Neural cell (in vitro differentiated cells): ENCODE measurements around the gene SDHAF2. TPM values are rescaled to one million over a fixed set of nuclear protein-coding genes. Genes with fewer than 3 reads are reported as not detected.

Experiments
- H2AFZ ChIP-seq: fragments of 200-600, 300-800 bp; sonication (generic), shearing (Covaris generic); 2 replicates; pipeline ENCODE4 v1.6.0; 2014; ENCODE audit warnings: low read depth, mild to moderate bottlenecking, antibody characterized with exemption, low read length, moderate library complexity
- H3F3A ChIP-seq: fragments of 200-600 bp; shearing (Covaris generic); 2 replicates; pipeline ENCODE4 v1.6.1; 2016; ENCODE audit warnings: mild to moderate bottlenecking, moderate library complexity, mixed read lengths, antibody characterized with exemption, low read length; ENCODE audit not compliant: insufficient read depth, poor library complexity, severe bottlenecking
- H3K27ac ChIP-seq: fragments of 200-600, 300-800 bp; sonication (generic), shearing (Covaris generic); 2 replicates; pipeline ENCODE4 v1.5.1; 2014; ENCODE audit warnings: mild to moderate bottlenecking, low read length, moderate library complexity
- H3K27me3 ChIP-seq: fragments of 300-800, 200-600 bp; sonication (generic), shearing (Covaris generic); 2 replicates; pipeline ENCODE4 v1.6.0; 2014; ENCODE audit warnings: mild to moderate bottlenecking, low read depth, low read length, moderate library complexity; ENCODE audit not compliant: insufficient read depth
- H3K36me3 ChIP-seq: fragments of 300-800, 200-600 bp; sonication (generic), shearing (Covaris generic); 2 replicates; pipeline ENCODE4 v1.5.1; 2014; ENCODE audit warnings: mild to moderate bottlenecking, antibody characterized with exemption, low read length, moderate library complexity; ENCODE audit not compliant: insufficient read depth
- H3K4me2 ChIP-seq: fragments of 300-800, 200-600 bp; sonication (generic), shearing (Covaris generic); 2 replicates; pipeline ENCODE4 v1.6.0; 2014; ENCODE audit warnings: mild to moderate bottlenecking, low read length
- H3K4me3 ChIP-seq: fragments of 300-800, 200-600 bp; sonication (generic), shearing (Covaris generic); 2 replicates; pipeline ENCODE4 v1.5.1; 2014; ENCODE audit warnings: mild to moderate bottlenecking, low read length, moderate library complexity
- H3K79me2 ChIP-seq: fragments of 200-600 bp; shearing (Covaris generic); replicated peaks from 2 replicates; pipeline ENCODE4 v1.6.0; 2014; ENCODE audit warnings: mild to moderate bottlenecking, low read length, moderate library complexity; ENCODE audit not compliant: insufficient read depth
- H3K9ac ChIP-seq: fragments of 300-800, 200-600 bp; sonication (generic), shearing (Covaris generic); 2 replicates; pipeline ENCODE4 v1.6.1; 2016; ENCODE audit warnings: mild to moderate bottlenecking, low read length, mixed read lengths
- H3K9me2 ChIP-seq: fragments of 200-600 bp; shearing (Covaris generic); 2 replicates; pipeline ENCODE4 v1.6.1; 2016; ENCODE audit warnings: mild to moderate bottlenecking, low read length, mixed read lengths; ENCODE audit not compliant: insufficient read depth
- H3K9me3 ChIP-seq: fragments of 200-600, 300-800 bp; sonication (generic), shearing (Covaris generic); 2 replicates; pipeline ENCODE4 v1.6.1; 2016; ENCODE audit warnings: mild to moderate bottlenecking, mixed run types, low read length, moderate library complexity, mixed read lengths
- H4K20me1 ChIP-seq: fragments of 200-600 bp; shearing (Covaris generic); 2 replicates; pipeline ENCODE4 v1.6.1; 2016; ENCODE audit warnings: mild to moderate bottlenecking, mixed run types; ENCODE audit not compliant: insufficient read depth
- EP300 ChIP-seq: fragments of 450-650 bp; conservative IDR thresholded peaks from 2 replicates; pipeline ENCODE4 v1.6.1; 2014; ENCODE audit warnings: antibody characterized with exemption, mild to moderate bottlenecking, moderate library complexity; ENCODE audit not compliant: poor library complexity, severe bottlenecking
- EZH2 ChIP-seq: fragments of 200-600, 300-800 bp; shearing (Covaris generic), sonication (generic); IDR thresholded peaks from 2 replicates; pipeline ENCODE4 v1.6.1; 2014; ENCODE audit warnings: antibody characterized with exemption, low read length, borderline replicate concordance, mild to moderate bottlenecking; ENCODE audit not compliant: insufficient read depth, poor library complexity, severe bottlenecking
- MXI1 ChIP-seq: fragments of 450-650 bp; conservative IDR thresholded peaks from 2 replicates; pipeline ENCODE4 v1.6.1; 2014; ENCODE audit warnings: antibody characterized with exemption, mild to moderate bottlenecking; ENCODE audit not compliant: poor library complexity, severe bottlenecking
- POLR2AphosphoS5 ChIP-seq: IDR thresholded peaks from 2 replicates; pipeline ENCODE4 v1.6.1; 2012
- RAD21 ChIP-seq: fragments of 450-650 bp; conservative IDR thresholded peaks from 2 replicates; pipeline ENCODE4 v1.6.1; 2014; ENCODE audit warnings: antibody characterized with exemption, mild to moderate bottlenecking, moderate library complexity
- SMC3 ChIP-seq: fragments of 450-650 bp; conservative IDR thresholded peaks from 2 replicates; pipeline ENCODE4 v1.6.1; 2014; ENCODE audit warnings: antibody characterized with exemption, mild to moderate bottlenecking, moderate library complexity; ENCODE audit not compliant: poor library complexity
- TAF1 ChIP-seq: IDR thresholded peaks from 2 replicates; pipeline ENCODE4 v1.6.1; 2012; ENCODE audit warnings: low read depth
- polyA plus RNA-seq: library from polyadenylated mRNA; depleted of rRNA; stranded (reverse); fragments of >200 nt; gene quantifications from 2 replicates; pipeline ENCODE4 v1.2.3, GENCODE V29; 2014
- TF ChIP-seq, protein P1 (sequence below): IDR thresholded peaks from 2 replicates; pipeline ENCODE4 v1.6.1; 2012; ENCODE audit warnings: borderline replicate concordance
- TF ChIP-seq, protein P2 (sequence below): fragments of 450-650 bp; IDR thresholded peaks from 2 replicates; pipeline ENCODE4 v1.5.1; 2014; ENCODE audit warnings: antibody characterized with exemption, mild to moderate bottlenecking, moderate library complexity; ENCODE audit not compliant: poor library complexity, severe bottlenecking

SDHAF2 gene
- polyA plus RNA-seq, 1 donor from 2014 or later = 54.5 TPM

DNA sequence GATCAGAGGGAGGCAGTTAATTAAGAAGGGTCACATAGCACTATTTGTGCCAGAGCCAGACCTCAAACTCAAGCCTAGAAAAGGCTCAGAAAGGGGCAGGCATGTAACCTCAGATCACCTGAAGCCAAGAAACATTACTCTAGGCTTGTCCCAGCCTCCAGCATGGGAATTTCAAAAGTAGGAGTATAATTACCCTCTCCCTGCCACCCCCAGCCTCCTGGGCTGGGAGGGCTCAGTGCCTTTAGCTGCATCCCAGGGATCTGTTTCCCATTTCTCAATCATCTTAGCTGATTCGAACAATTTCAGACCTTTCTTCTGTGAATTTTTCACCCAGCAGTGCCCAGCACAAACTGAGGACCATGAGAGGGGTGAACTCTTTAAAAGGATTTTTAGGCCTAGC is 45.5 kb downstream of the SDHAF2 start:
- Histone ChIP-seq H3K27me3 (no peaks in the 10 kb centered on the region), H3K9me3 (no peaks in the 10 kb centered on the region), H3K27ac (no peak overlapping the region), H3K4me3 (no peak overlapping the region), H3K9me2 (no peaks in the 10 kb centered on the region), H3K36me3 (no peaks in the 10 kb centered on the region), H3K4me2 (no peak overlapping the region), H3K9ac (no peak overlapping the region), H3K79me2 (no peaks in the 10 kb centered on the region), H3F3A (peaks cover 1% of the 10 kb centered on the region), H2AFZ (no peak overlapping the region), H4K20me1 (no peaks in the 10 kb centered on the region)
- TF ChIP-seq, protein P1, sequence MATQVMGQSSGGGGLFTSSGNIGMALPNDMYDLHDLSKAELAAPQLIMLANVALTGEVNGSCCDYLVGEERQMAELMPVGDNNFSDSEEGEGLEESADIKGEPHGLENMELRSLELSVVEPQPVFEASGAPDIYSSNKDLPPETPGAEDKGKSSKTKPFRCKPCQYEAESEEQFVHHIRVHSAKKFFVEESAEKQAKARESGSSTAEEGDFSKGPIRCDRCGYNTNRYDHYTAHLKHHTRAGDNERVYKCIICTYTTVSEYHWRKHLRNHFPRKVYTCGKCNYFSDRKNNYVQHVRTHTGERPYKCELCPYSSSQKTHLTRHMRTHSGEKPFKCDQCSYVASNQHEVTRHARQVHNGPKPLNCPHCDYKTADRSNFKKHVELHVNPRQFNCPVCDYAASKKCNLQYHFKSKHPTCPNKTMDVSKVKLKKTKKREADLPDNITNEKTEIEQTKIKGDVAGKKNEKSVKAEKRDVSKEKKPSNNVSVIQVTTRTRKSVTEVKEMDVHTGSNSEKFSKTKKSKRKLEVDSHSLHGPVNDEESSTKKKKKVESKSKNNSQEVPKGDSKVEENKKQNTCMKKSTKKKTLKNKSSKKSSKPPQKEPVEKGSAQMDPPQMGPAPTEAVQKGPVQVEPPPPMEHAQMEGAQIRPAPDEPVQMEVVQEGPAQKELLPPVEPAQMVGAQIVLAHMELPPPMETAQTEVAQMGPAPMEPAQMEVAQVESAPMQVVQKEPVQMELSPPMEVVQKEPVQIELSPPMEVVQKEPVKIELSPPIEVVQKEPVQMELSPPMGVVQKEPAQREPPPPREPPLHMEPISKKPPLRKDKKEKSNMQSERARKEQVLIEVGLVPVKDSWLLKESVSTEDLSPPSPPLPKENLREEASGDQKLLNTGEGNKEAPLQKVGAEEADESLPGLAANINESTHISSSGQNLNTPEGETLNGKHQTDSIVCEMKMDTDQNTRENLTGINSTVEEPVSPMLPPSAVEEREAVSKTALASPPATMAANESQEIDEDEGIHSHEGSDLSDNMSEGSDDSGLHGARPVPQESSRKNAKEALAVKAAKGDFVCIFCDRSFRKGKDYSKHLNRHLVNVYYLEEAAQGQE = no peak
- no peak for TF ChIP-seq MXI1
- no peak for TF ChIP-seq RAD21
- TF ChIP-seq, protein P2, sequence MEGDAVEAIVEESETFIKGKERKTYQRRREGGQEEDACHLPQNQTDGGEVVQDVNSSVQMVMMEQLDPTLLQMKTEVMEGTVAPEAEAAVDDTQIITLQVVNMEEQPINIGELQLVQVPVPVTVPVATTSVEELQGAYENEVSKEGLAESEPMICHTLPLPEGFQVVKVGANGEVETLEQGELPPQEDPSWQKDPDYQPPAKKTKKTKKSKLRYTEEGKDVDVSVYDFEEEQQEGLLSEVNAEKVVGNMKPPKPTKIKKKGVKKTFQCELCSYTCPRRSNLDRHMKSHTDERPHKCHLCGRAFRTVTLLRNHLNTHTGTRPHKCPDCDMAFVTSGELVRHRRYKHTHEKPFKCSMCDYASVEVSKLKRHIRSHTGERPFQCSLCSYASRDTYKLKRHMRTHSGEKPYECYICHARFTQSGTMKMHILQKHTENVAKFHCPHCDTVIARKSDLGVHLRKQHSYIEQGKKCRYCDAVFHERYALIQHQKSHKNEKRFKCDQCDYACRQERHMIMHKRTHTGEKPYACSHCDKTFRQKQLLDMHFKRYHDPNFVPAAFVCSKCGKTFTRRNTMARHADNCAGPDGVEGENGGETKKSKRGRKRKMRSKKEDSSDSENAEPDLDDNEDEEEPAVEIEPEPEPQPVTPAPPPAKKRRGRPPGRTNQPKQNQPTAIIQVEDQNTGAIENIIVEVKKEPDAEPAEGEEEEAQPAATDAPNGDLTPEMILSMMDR = no peak
- no peak for TF ChIP-seq EP300
- TF ChIP-seq EZH2 = no peak
- no peak for TF ChIP-seq POLR2AphosphoS5

DNA sequence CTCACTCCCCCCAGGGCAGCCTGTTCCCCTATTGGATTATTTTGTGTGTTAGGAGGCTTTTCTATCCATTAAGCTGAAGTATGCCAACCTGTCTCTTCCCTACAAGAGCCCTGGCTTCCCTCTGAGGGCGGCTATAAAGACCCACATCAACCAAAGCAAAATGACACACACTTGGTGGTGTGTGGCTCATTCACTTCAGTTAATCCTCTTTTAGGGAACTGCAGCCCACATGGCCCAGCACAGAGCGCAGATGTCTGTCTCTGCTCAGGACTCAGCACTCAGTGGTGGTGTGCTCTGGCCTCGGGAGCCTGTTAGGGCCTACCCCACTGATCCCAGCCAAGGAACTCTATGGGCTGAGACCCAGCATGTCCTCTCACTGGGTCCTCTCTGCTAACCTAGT is 46.4 kb downstream of the SDHAF2 start:
- Histone ChIP-seq H3K9me3 (no peaks in the 10 kb centered on the region), H3K4me2 (no peak overlapping the region), H3K9ac (no peak overlapping the region), H2AFZ (no peak overlapping the region), H4K20me1 (no peaks in the 10 kb centered on the region), H3K27me3 (no peaks in the 10 kb centered on the region), H3K27ac (no peak overlapping the region), H3K79me2 (no peaks in the 10 kb centered on the region), H3K9me2 (no peaks in the 10 kb centered on the region), H3K4me3 (no peak overlapping the region), H3K36me3 (no peaks in the 10 kb centered on the region), H3F3A (peaks cover 6% of the 10 kb centered on the region)
- no peak for TF ChIP-seq EZH2
- no peak for TF ChIP-seq POLR2AphosphoS5
- TF ChIP-seq, protein P1 = no peak
- TF ChIP-seq MXI1 = no peak
- TF ChIP-seq RAD21 = no peak
- no peak for TF ChIP-seq TAF1
- TF ChIP-seq SMC3 = no peak
- TF ChIP-seq EP300 = no peak
- TF ChIP-seq, protein P2 = no peak
